HEK293 (cell line): ENCODE results near the gene PCED1A.
A peak's percentile ranks its signal among the peaks of the same experiment; 100 is the strongest.

Source experiments
- CTCF ChIA-PET: fragments of 350-600 bp; formaldehyde crosslinking; extraction: SDS; loops from one replicate; lab custom pipeline; 2021; ENCODE audit warnings: antibody characterized with exemption; lab: Yijun Ruan, JAX
- POLR2A ChIA-PET: fragments of 300-600 bp; formaldehyde crosslinking; extraction: SDS; loops from one replicate; lab custom pipeline; 2020; ENCODE audit warnings: antibody characterized with exemption, inconsistent platforms; lab: Yijun Ruan, JAX
- H3K27ac ChIP-seq: fragments of 200-500 bp; sonication (Bioruptor generic); 2 replicates; pipeline ENCODE4 v1.5.1; 2014; ENCODE audit warnings: low read depth, low read length, control low read depth, inconsistent platforms; ENCODE audit errors: extremely low read depth
- H3K36me3 ChIP-seq, 2 experiments: fragments of 200-500 bp in 1 of 2; sonication (Bioruptor generic) in 1 of 2; 1 replicate in 1 of 2; 2 replicates in 1 of 2; pipeline ENCODE4 v1.5.1; 2014 to 2017; ENCODE audit warnings: inconsistent platforms in 2 of 2, low read length in 2 of 2; ENCODE audit not compliant: control insufficient read depth in 2 of 2, insufficient read depth in 1 of 2
- H3K4me1 ChIP-seq: fragments of 200-500 bp; sonication (Bioruptor generic); 2 replicates; pipeline ENCODE4 v1.5.1; 2014; ENCODE audit warnings: mild to moderate bottlenecking, low read length, inconsistent platforms; ENCODE audit not compliant: control insufficient read depth, insufficient read depth
- H3K4me3 ChIP-seq: 2 replicates; pipeline ENCODE4 v1.5.1; 2011; ENCODE audit warnings: low read depth, mild to moderate bottlenecking, control low read depth, low read length, moderate library complexity
- H3K9me3 ChIP-seq: fragments of 200-500 bp; sonication (Bioruptor generic); 2 replicates; pipeline ENCODE4 v1.5.1; 2014; ENCODE audit warnings: low read depth, low read length, inconsistent platforms; ENCODE audit not compliant: control insufficient read depth, insufficient read depth
- CTCF ChIP-seq: fragments of 450-650 bp; formaldehyde crosslinking; IDR thresholded peaks from 2 replicates; pipeline ENCODE4 v1.5.1; 2016; ENCODE audit warnings: missing biosample characterization, missing genetic modification characterization
- EGR2 ChIP-seq: fragments of 450-650 bp; formaldehyde crosslinking; IDR thresholded peaks from 2 replicates; pipeline ENCODE4 v1.5.1; 2016; ENCODE audit warnings: low read depth, missing biosample characterization, missing genetic modification characterization
- REPIN1 ChIP-seq: fragments of 450-650 bp; formaldehyde crosslinking; IDR thresholded peaks from 2 replicates; pipeline ENCODE4 v1.5.1; 2017; ENCODE audit warnings: missing biosample characterization, missing genetic modification characterization, low read depth
- SCRT1 ChIP-seq: fragments of 450-650 bp; formaldehyde crosslinking; IDR thresholded peaks from 2 replicates; pipeline ENCODE4 v1.5.1; 2016; ENCODE audit warnings: missing biosample characterization, missing genetic modification characterization, borderline replicate concordance
- SCRT2 ChIP-seq: fragments of 450-650 bp; formaldehyde crosslinking; IDR thresholded peaks from 2 replicates; pipeline ENCODE4 v1.5.1; 2016; ENCODE audit warnings: missing biosample characterization, missing genetic modification characterization
- SP2 ChIP-seq: fragments of 450-650 bp; formaldehyde crosslinking; IDR thresholded peaks from 2 replicates; pipeline ENCODE4 v1.5.1; 2016; ENCODE audit warnings: missing biosample characterization, missing genetic modification characterization
- TCF7L2 ChIP-seq: IDR thresholded peaks from 2 replicates; pipeline ENCODE4 v1.6.1; 2011; ENCODE audit warnings: low read depth, mild to moderate bottlenecking, inconsistent platforms, low read length, moderate library complexity, borderline replicate concordance
- YY1 ChIP-seq: fragments of 450-650 bp; formaldehyde crosslinking; IDR thresholded peaks from 2 replicates; pipeline ENCODE4 v1.5.1; 2018; ENCODE audit warnings: missing biosample characterization, missing genetic modification characterization
- ZFP37 ChIP-seq: fragments of 450-650 bp; formaldehyde crosslinking; IDR thresholded peaks from 2 replicates; pipeline ENCODE4 v1.5.1; 2016; ENCODE audit warnings: missing biosample characterization, missing genetic modification characterization
- ZNF221 ChIP-seq: fragments of 450-650 bp; formaldehyde crosslinking; IDR thresholded peaks from 2 replicates; pipeline ENCODE4 v1.5.1; 2017; ENCODE audit warnings: missing biosample characterization, missing genetic modification characterization, borderline replicate concordance
- ZNF239 ChIP-seq: fragments of 450-650 bp; formaldehyde crosslinking; IDR thresholded peaks from 2 replicates; pipeline ENCODE4 v1.5.1; 2016; ENCODE audit warnings: missing biosample characterization, missing genetic modification characterization
- ZNF335 ChIP-seq: fragments of 450-650 bp; formaldehyde crosslinking; conservative IDR thresholded peaks from 2 replicates; pipeline ENCODE4 v1.5.1; 2016; ENCODE audit warnings: missing biosample characterization, missing genetic modification characterization
- ZNF366 ChIP-seq: fragments of 450-650 bp; formaldehyde crosslinking; conservative IDR thresholded peaks from 2 replicates; pipeline ENCODE4 v1.5.1; 2016; ENCODE audit warnings: missing biosample characterization, missing genetic modification characterization
- ZNF404 ChIP-seq: fragments of 450-650 bp; formaldehyde crosslinking; IDR thresholded peaks from 2 replicates; pipeline ENCODE4 v1.5.1; 2017; ENCODE audit warnings: missing biosample characterization, missing genetic modification characterization
- ZNF423 ChIP-seq: fragments of 450-650 bp; formaldehyde crosslinking; IDR thresholded peaks from 2 replicates; pipeline ENCODE4 v1.5.1; 2016; ENCODE audit warnings: missing biosample characterization, missing genetic modification characterization
- ZNF426 ChIP-seq: fragments of 450-650 bp; formaldehyde crosslinking; IDR thresholded peaks from 2 replicates; pipeline ENCODE4 v1.5.1; 2017; ENCODE audit warnings: missing biosample characterization, missing genetic modification characterization, mild to moderate bottlenecking, inconsistent platforms, moderate library complexity
- ZNF600 ChIP-seq: fragments of 450-650 bp; formaldehyde crosslinking; IDR thresholded peaks from 2 replicates; pipeline ENCODE4 v1.5.1; 2016; ENCODE audit warnings: missing biosample characterization, missing genetic modification characterization
- ZNF654 ChIP-seq: fragments of 450-650 bp; formaldehyde crosslinking; IDR thresholded peaks from 2 replicates; pipeline ENCODE4 v1.5.1; 2016; ENCODE audit warnings: low read depth, missing biosample characterization, missing genetic modification characterization
- TF ChIP-seq, protein P1 (sequence below): IDR thresholded peaks from 2 replicates; pipeline ENCODE4 v1.6.1; 2011; ENCODE audit warnings: mild to moderate bottlenecking, low read depth, low read length, borderline replicate concordance
- TF ChIP-seq, protein P2 (sequence below): fragments of 450-650 bp; formaldehyde crosslinking; IDR thresholded peaks from 2 replicates; pipeline ENCODE4 v1.5.1; 2016; ENCODE audit warnings: missing biosample characterization, missing genetic modification characterization
- TF ChIP-seq, protein P3 (sequence below): fragments of 450-650 bp; formaldehyde crosslinking; conservative IDR thresholded peaks from 2 replicates; pipeline ENCODE4 v1.5.1; 2016; ENCODE audit warnings: low read depth, missing biosample characterization, missing genetic modification characterization
- TF ChIP-seq, protein P4 (sequence below): fragments of 450-650 bp; formaldehyde crosslinking; IDR thresholded peaks from 2 replicates; pipeline ENCODE4 v1.5.1; 2016; ENCODE audit warnings: missing biosample characterization, missing genetic modification characterization

PCED1A gene

GRCh38 chr20:2866236-2866635 lies 25.8 kb upstream of the PCED1A start (continued):
- TF ChIP-seq SP2 (tag by site-specific recombination) (no peak), ZNF239 (tag by site-specific recombination) (no peak), ZNF221 (no peak)

DNA sequence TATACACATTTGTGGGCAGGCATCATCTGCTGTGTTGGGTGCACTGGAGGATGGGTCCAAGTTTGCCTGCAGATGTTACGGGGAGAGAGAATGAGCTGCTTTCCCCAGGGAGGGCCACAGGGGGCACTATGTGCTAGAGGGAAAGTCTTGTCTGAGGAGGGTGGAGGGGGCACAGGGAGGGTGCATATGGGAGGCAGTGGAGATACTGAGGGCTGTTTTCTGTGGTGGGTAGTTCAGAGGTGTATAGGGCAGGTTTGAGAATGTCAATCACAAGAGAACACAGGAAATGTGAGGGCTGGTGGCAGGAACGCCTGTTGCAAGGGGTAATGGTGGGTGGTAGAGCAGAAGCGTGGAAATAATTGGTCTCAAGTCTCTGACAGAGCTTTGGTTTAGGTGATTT lies 25.2 kb upstream of the PCED1A start:
- peaks cover 4% of the 10 kb centered on the region for H3K4me1 ChIP-seq
- TF ChIP-seq REPIN1 (tag by site-specific recombination) (no peak), ZNF366 (tag by site-specific recombination) (no peak), ZNF654 (peak; percentile 50), SCRT1 (tag by site-specific recombination) (no peak), ZNF335 (tag by site-specific recombination) (no peak), ZNF423 (tag by site-specific recombination) (no peak), CTCF (tag by site-specific recombination) (0 out of 2 replicates have a peak, but pooled peaks have one; percentile 32), ZNF404 (no peak), ZFP37 (tag by site-specific recombination) (no peak), EGR2 (tag by site-specific recombination) (peak; percentile 49; the same call in 1 of the 2 replicates), ZNF600 (no peak), SCRT2 (tag by site-specific recombination) (peak; percentile 42; the same call in 1 of the 2 replicates)
- TF ChIP-seq, protein P1, sequence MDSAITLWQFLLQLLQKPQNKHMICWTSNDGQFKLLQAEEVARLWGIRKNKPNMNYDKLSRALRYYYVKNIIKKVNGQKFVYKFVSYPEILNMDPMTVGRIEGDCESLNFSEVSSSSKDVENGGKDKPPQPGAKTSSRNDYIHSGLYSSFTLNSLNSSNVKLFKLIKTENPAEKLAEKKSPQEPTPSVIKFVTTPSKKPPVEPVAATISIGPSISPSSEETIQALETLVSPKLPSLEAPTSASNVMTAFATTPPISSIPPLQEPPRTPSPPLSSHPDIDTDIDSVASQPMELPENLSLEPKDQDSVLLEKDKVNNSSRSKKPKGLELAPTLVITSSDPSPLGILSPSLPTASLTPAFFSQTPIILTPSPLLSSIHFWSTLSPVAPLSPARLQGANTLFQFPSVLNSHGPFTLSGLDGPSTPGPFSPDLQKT, result no peak
- TF ChIP-seq, protein P2, sequence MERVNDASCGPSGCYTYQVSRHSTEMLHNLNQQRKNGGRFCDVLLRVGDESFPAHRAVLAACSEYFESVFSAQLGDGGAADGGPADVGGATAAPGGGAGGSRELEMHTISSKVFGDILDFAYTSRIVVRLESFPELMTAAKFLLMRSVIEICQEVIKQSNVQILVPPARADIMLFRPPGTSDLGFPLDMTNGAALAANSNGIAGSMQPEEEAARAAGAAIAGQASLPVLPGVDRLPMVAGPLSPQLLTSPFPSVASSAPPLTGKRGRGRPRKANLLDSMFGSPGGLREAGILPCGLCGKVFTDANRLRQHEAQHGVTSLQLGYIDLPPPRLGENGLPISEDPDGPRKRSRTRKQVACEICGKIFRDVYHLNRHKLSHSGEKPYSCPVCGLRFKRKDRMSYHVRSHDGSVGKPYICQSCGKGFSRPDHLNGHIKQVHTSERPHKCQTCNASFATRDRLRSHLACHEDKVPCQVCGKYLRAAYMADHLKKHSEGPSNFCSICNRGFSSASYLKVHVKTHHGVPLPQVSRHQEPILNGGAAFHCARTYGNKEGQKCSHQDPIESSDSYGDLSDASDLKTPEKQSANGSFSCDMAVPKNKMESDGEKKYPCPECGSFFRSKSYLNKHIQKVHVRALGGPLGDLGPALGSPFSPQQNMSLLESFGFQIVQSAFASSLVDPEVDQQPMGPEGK (tag by site-specific recombination), result no peak
- TF ChIP-seq, all 188 proteins: peak for 4
- Histone ChIP-seq H3K36me3 (peaks cover 0 to 53% of the 10 kb centered on the region in 2 experiments; a peak in 2 of 3 replicates), H3K9me3 (no peaks in the 10 kb centered on the region), H3K27ac (no peak overlapping the region), H3K4me3 (no peak overlapping the region)
- ChIA-PET CTCF (interaction anchor here (0.5 to 3.4 kb wide), 8 partner anchors 9 to 212 kb away, joined by 3 to 22 read pairs (median 4); no protein-coding TSS in a partner anchor), POLR2A (interaction anchor here (0.6 kb wide), 1 partner anchor 56 kb away, joined by 3 read pairs; no protein-coding TSS in a partner anchor)

- CTCF ChIA-PET, result interaction anchor here (0.5 to 3.4 kb wide), 8 partner anchors 9 to 213 kb away, joined by 3 to 22 read pairs (median 4); no protein-coding TSS in a partner anchor
- no peaks in the 10 kb centered on the region; the same call in none of the 2 replicates for H3K4me1 ChIP-seq
- no peaks in the 10 kb centered on the region for H3K9me3 ChIP-seq
- no peak overlapping the region for H3K27ac ChIP-seq
- H3K4me3 ChIP-seq, result no peak overlapping the region
- H3K36me3 ChIP-seq, result peaks cover 0 to 54% of the 10 kb centered on the region in 2 experiments; a peak in 2 of 3 replicates
- POLR2A ChIA-PET, result interaction anchor here (0.6 kb wide), 2 partner anchors 55 to 58 kb away, joined by 3 read pairs; no protein-coding TSS in a partner anchor
- TF ChIP-seq ZNF239 (tag by site-specific recombination) (no peak), ZNF426 (tag by site-specific recombination) (no peak), TCF7L2 (no peak), YY1 (no peak)
- TF ChIP-seq, protein P3, sequence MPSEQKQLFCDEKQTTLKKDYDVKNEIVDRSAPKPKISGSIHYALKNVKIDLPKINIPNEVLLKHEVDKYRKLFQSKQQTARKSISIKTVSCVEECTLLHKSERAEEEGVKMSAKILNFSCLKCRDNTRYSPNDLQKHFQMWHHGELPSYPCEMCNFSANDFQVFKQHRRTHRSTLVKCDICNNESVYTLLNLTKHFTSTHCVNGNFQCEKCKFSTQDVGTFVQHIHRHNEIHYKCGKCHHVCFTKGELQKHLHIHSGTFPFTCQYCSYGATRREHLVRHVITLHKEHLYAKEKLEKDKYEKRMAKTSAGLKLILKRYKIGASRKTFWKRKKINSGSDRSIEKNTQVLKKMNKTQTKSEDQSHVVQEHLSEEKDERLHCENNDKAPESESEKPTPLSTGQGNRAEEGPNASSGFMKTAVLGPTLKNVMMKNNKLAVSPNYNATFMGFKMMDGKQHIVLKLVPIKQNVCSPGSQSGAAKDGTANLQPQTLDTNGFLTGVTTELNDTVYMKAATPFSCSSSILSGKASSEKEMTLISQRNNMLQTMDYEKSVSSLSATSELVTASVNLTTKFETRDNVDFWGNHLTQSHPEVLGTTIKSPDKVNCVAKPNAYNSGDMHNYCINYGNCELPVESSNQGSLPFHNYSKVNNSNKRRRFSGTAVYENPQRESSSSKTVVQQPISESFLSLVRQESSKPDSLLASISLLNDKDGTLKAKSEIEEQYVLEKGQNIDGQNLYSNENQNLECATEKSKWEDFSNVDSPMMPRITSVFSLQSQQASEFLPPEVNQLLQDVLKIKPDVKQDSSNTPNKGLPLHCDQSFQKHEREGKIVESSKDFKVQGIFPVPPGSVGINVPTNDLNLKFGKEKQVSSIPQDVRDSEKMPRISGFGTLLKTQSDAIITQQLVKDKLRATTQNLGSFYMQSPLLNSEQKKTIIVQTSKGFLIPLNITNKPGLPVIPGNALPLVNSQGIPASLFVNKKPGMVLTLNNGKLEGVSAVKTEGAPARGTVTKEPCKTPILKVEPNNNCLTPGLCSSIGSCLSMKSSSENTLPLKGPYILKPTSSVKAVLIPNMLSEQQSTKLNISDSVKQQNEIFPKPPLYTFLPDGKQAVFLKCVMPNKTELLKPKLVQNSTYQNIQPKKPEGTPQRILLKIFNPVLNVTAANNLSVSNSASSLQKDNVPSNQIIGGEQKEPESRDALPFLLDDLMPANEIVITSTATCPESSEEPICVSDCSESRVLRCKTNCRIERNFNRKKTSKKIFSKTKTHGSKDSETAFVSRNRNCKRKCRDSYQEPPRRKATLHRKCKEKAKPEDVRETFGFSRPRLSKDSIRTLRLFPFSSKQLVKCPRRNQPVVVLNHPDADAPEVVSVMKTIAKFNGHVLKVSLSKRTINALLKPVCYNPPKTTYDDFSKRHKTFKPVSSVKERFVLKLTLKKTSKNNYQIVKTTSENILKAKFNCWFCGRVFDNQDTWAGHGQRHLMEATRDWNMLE (tag by site-specific recombination), result no peak
- TF ChIP-seq, protein P4, sequence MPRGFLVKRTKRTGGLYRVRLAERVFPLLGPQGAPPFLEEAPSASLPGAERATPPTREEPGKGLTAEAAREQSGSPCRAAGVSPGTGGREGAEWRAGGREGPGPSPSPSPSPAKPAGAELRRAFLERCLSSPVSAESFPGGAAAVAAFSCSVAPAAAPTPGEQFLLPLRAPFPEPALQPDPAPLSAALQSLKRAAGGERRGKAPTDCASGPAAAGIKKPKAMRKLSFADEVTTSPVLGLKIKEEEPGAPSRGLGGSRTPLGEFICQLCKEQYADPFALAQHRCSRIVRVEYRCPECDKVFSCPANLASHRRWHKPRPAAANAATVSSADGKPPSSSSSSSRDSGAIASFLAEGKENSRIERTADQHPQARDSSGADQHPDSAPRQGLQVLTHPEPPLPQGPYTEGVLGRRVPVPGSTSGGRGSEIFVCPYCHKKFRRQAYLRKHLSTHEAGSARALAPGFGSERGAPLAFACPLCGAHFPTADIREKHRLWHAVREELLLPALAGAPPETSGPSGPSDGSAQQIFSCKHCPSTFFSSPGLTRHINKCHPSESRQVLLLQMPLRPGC, result no peak
Measured at GRCh38 chr20:2865101-2865500, 24.6 kb upstream of the PCED1A start.
